ENCODE results near the gene COL16A1. TPM values are rescaled to one million over a fixed set of nuclear protein-coding genes. Genes with fewer than 3 reads are reported as not detected.
A peak's percentile ranks its signal among the peaks of the same experiment; 100 is the strongest.

Gene COL16A1
- total RNA-seq, 4 donors from 2014 or later = 147 to 311 (median 212) TPM

GRCh38 chr1:31745946-31746670 is 42.3 kb upstream of the COL16A1 start:
- H3K27ac ChIP-seq = no peak overlapping the region
- no peaks in the 10 kb centered on the region for H3K27me3 ChIP-seq
- H3K4me3 ChIP-seq = no peak overlapping the region
- 32 to 34% methylated on average over 15 of the region's 15 CpGs for WGBS, 2 donors
- DNase-seq (ENCODE audit: low spot score in 2 of 2) = no peak
- TF ChIP-seq, protein P1, sequence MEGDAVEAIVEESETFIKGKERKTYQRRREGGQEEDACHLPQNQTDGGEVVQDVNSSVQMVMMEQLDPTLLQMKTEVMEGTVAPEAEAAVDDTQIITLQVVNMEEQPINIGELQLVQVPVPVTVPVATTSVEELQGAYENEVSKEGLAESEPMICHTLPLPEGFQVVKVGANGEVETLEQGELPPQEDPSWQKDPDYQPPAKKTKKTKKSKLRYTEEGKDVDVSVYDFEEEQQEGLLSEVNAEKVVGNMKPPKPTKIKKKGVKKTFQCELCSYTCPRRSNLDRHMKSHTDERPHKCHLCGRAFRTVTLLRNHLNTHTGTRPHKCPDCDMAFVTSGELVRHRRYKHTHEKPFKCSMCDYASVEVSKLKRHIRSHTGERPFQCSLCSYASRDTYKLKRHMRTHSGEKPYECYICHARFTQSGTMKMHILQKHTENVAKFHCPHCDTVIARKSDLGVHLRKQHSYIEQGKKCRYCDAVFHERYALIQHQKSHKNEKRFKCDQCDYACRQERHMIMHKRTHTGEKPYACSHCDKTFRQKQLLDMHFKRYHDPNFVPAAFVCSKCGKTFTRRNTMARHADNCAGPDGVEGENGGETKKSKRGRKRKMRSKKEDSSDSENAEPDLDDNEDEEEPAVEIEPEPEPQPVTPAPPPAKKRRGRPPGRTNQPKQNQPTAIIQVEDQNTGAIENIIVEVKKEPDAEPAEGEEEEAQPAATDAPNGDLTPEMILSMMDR (IDR thresholded peaks at IDR 0.05) = no peak
- TF ChIP-seq EP300 (IDR thresholded peaks at IDR 0.05) (no peak), POLR2A (IDR thresholded peaks at IDR 0.05) (no peak)
- no peaks in the 10 kb centered on the region for H3K36me3 ChIP-seq
- peaks cover 0 to 20% (median 10%) of the 10 kb centered on the region in 4 donors for H3K4me1 ChIP-seq
- no peaks in the 10 kb centered on the region for H3K9me3 ChIP-seq

GRCh38 chr1:31745096-31745945 is 41.5 kb upstream of the COL16A1 start:
- H3K4me1 ChIP-seq = peaks cover 0 to 17% (median 9%) of the 10 kb centered on the region in 4 donors
- WGBS, 2 donors = 43 to 47% methylated on average over 4 of the region's 4 CpGs
- TF ChIP-seq, protein P1 (IDR thresholded peaks at IDR 0.05) = peak; percentile 53 to 74 (median 70)
- TF ChIP-seq POLR2A (IDR thresholded peaks at IDR 0.05) (no peak), EP300 (IDR thresholded peaks at IDR 0.05) (no peak)
- H3K4me3 ChIP-seq = no peak overlapping the region
- H3K27ac ChIP-seq = peak overlapping the region in 1 of 4 donors; percentile 37
- H3K27me3 ChIP-seq = no peaks in the 10 kb centered on the region
- no peaks in the 10 kb centered on the region for H3K36me3 ChIP-seq
- peak in 1 of 2 donors; percentile 56 for DNase-seq (ENCODE audit: low spot score in 2 of 2)
- H3K9me3 ChIP-seq = no peaks in the 10 kb centered on the region

GRCh38 chr1:31744165-31744888 is 40.5 kb upstream of the COL16A1 start:
- Histone ChIP-seq H3K4me3 (peak overlapping the region in 1 of 4 donors; percentile 9), H3K9me3 (no peaks in the 10 kb centered on the region), H3K4me1 (peaks cover 0 to 17% (median 9%) of the 10 kb centered on the region in 4 donors), H3K27ac (no peak overlapping the region), H3K36me3 (no peaks in the 10 kb centered on the region), H3K27me3 (no peaks in the 10 kb centered on the region)
- TF ChIP-seq, protein P1 (IDR thresholded peaks at IDR 0.05) = no peak
- no peak for TF ChIP-seq POLR2A (IDR thresholded peaks at IDR 0.05)
- TF ChIP-seq EP300 (IDR thresholded peaks at IDR 0.05) = no peak
- 89 to 91% methylated on average over 16 to 20 of the region's 28 CpGs for WGBS, 2 donors
- DNase-seq (ENCODE audit: low spot score in 2 of 2) = no peak

DNA sequence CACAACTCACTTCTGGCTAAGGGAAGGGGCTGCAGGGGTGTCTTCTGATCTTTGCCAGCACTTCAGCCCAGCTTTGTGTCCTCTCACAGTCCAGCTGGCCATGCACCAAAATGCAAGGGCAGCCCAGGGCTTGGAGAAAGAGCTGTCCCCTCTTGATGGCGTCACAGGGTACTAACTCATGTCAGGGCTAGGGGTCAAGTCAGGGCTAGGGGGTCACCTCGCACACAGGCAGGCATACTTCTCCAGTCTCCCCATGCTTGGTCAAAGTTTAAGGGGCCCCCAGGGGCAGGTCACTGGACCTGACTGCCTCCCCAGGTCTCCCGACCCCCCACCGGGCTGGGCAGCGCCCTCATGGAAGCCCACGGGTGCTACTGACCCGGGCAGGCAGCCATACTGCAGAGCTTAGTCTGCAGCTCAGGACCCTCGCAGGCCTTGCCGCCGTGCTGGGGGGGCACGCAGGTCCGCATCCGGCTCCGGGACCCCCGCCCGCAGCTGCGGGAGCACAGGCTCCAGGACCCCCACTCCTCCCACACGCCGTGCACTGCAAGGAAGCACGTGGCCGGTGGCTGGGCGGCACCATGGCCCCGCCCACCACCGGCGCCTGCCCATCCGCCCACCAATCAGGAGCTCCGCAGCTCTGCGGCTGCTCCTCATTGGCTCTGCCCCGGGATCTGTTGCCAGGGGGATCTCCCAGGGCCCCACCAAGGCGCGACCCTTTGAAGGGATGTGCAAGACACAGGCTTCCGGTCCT is 38.8 kb upstream of the COL16A1 start:
- H3K4me1 ChIP-seq = peaks cover 0 to 17% (median 9%) of the 10 kb centered on the region in 4 donors
- 76% methylated on average over 18 to 24 of the region's 32 CpGs for WGBS, 2 donors
- TF ChIP-seq POLR2A (IDR thresholded peaks at IDR 0.05) (no peak), EP300 (IDR thresholded peaks at IDR 0.05) (no peak)
- TF ChIP-seq, protein P1 (IDR thresholded peaks at IDR 0.05) = no peak

More for the DNA sequence above, 38.8 kb upstream of the COL16A1 start:
- Histone ChIP-seq H3K36me3 (no peaks in the 10 kb centered on the region), H3K27me3 (no peaks in the 10 kb centered on the region), H3K4me3 (no peak overlapping the region), H3K27ac (no peak overlapping the region), H3K9me3 (no peaks in the 10 kb centered on the region)
- DNase-seq (ENCODE audit: low spot score in 2 of 2) = no peak

All from tibial nerve (tissue), 4 donors.